Measurements from ENCODE around the gene ZNF396.

The ZNF396 gene

GRCh38 chr18:35334212-35334611, 42.9 kb downstream of the ZNF396 start:
- DNase-seq, result no peak

GRCh38 chr18:35331367-35332087, 45.6 kb downstream of the ZNF396 start:
- no peak for DNase-seq

- DNase-seq, result no peak
Observed at GRCh38 chr18:35328868-35329267, 48.3 kb downstream of the ZNF396 start.

GRCh38 chr18:35326695-35327387, 50.3 kb downstream of the ZNF396 start:
- DNase-seq, result no peak

GRCh38 chr18:35324926-35325655, 52.0 kb downstream of the ZNF396 start:
- no peak for DNase-seq

GRCh38 chr18:35322486-35323458, 54.4 kb downstream of the ZNF396 start:
- no peak for DNase-seq

Data from activated CD4-positive, alpha-beta T cell treated with anti-CD3 and anti-CD28 coated beads for 1 hour (primary cell).